ENCODE measurements around the gene CDKN2B-AS1.
A peak's percentile ranks its signal among the peaks of the same experiment; 100 is the strongest.

CDKN2B-AS1 gene

DNA sequence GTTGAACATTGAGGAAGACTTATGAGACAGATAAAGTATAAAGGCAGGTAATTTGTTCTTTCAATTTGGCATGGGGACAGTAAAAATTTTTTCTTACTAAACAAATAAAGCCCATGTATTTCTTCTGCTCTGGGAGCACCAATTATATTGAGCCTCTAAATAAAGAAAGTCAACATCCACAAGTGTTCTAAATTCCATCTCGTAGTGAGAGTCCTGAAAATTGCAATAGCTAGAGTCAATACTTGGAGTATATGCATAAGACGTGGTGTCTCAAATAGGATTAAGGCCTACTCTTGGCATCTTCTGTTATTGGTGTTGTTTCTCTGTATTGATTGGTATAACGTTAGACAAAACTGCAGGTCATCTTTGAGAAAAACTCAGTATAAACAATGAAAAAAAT lies 135.0 kb downstream of the CDKN2B-AS1 start:
- intact Hi-C loops (cut with DNase I) = no loop called here
- no peak for DNase-seq

DNA sequence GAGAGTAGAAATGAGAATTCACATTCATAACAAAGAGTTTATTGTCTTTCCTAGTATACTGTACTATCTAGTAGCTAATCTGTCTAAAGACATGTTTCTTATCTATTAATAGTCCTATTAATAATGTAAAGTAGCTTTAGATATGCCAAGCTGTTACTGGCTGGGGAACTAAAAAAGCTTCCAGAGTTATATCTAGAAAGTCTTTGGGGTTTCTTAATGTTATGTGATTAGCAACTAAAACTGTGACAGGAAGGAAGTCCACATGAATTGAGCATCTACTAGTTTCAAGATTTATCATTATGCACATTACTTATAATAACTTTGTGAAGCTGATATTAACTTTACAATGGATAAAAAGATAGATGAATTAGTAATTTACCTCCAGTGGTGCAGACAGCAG lies 137.2 kb downstream of the CDKN2B-AS1 start:
- intact Hi-C loops (cut with DNase I) = no loop called here
- DNase-seq = no peak

DNA sequence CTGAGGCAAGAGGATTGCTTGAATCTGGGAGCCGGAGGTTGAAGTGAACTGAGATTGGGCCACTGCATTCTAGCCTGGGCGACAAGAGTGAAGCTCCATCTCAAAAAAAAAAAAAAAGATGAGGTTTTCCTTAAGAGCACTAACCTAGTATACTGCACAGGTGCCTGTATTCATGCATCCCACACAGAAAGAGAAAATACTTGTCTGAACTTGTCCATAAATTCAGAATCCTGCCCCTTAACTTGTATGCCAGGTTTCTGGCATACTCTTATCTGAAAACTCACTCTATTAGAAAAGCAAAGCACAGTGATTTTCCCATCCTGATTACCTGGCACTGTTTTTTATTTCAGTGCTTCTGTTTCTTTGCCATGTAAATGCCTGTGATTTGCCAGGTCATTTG lies 139.8 kb downstream of the CDKN2B-AS1 start:
- intact Hi-C loops (cut with DNase I) = no loop called here
- no peak for DNase-seq

DNA sequence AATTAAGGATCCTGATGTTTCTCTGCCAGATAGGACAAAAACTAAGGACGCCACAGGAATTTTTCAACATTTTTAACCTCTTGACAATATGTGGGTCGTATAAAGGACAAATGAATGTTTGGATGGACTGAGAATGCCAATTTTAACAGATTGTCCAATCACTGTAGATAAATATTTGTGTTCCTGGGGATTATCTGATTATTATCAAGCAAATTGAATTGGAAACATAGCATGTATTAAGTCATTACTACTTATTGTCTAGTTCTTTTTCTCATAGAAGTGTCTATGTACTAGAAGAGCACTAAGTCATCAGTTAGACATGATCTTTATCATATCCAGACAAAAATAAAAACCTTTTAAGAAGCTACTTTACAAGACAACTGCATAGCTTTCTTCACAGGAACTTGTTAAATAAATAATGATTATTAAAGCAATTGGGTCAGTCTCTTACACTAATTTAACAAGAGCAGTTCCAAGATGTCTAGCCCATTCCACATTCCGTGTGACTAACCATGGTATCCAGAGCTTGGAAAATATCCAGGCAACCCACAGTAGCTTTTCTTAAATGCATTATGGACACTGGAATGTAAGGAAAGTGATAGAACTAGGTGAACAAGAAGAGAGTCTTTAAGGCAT lies 142.0 kb downstream of the CDKN2B-AS1 start:
- intact Hi-C loops (cut with DNase I) = no loop called here
- DNase-seq = no peak

DNA sequence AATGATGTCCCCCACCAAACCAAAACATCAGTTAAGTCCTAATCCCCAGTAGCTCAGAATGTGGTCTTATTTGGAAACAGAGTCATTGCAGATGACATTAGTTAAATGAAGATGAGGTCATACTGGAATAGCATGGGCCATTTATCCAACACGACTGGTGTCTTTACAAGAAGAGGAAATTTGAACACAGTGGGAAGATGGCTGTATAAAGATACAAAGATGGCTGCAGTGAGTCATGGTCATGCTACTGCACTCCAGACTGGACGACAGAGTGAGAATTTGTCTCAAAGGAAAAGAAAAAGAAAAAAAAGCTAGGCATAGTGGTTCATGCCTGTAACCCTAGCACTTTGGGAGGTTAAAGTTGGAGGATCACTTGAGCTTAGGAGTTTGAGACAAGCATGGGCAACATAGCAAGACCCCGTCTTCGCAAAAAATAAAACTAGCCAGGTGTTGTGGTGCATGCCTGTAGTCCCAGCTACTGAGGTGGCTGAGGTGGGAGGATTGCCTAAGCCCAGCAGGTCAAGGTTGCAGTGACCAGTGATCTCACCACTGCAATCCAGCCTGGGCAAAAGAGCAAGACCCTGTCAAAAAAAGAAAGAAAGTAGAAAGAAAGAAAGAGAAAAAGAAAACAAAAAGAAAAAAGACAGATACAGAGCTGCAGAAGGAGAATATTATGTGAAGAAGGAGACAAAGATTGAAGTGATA lies 144.5 kb downstream of the CDKN2B-AS1 start:
- intact Hi-C loops (cut with DNase I) = no loop called here
- DNase-seq = no peak

DNA sequence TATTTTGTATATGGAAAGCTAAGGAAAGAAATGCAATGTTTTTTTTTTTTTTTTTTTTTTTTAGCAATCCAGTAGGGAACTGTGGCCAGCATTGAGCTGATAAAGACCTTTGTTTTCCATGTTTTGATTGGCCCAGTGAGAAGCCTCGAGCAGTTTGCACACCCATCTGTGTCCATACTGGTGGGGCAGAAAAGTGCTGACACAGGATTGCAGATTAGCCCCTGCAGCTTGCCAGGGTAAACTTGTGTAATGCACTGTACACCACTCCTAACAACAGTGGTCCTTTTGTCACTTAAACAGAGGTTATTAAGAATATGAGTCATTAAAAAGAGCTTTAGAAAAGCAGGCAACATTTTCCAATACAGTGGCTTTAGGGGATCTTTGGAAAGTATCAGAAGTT lies 147.3 kb downstream of the CDKN2B-AS1 start:
- intact Hi-C loops (cut with DNase I) = no loop called here
- no peak for DNase-seq

DNA sequence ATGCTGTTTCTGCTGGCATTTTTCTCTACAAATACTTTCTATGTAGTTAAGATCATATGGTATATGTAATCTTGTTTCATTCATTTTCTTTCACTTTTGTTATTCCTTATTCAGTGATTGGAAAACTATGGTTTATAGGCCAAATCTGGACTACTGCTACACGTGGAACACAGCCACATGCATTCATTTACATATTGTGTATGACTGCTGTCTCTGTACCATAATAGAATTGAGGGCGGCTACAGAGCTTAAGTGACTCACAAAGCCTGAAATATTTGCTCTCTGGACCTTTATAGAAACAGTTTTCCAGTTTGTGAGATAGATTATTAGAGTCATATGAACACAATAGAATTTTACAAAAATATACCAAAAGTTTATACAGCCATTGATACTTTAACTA lies 148.1 kb downstream of the CDKN2B-AS1 start:
- DNase-seq = no peak
- intact Hi-C loops (cut with DNase I) = no loop called here

DNA sequence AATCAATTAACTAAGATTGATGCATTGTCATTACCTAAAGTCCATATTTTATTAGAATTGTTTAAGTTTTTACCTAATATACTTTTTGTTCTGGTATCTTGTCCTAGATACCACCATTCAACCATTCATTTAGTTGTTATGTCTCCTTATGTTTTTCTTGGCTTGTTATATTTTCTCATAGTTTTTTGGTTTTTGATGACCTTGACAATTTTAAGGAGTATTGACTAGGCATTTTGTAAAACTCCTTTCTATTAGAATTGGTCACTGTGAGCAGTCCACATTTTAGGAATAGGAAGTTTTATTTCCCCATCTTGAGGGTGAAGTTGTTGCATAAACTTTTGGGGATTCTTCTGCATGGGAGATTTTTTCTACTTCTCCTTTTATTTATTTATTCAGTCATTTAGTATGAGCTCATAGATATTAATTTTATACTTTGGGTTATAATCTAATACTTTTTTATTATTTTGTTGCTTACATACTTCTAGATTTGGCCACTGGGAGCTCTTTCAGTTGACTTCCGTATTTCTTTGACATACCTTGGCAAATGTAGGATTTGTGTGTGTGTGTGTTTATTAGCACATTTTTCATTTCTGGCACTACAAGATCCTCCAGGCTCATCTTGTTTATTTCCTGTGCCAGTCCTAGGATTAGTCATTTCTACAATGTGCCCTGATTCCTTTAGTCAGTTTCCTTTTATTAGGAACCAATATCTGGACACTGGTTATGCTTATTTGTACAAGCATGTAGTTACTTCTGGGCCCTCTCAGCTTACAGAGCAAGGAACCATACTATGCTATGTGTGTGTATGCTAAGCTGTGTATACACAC lies 149.4 kb downstream of the CDKN2B-AS1 start:
- intact Hi-C loops (cut with DNase I) = no loop called here
- no peak for DNase-seq

DNA sequence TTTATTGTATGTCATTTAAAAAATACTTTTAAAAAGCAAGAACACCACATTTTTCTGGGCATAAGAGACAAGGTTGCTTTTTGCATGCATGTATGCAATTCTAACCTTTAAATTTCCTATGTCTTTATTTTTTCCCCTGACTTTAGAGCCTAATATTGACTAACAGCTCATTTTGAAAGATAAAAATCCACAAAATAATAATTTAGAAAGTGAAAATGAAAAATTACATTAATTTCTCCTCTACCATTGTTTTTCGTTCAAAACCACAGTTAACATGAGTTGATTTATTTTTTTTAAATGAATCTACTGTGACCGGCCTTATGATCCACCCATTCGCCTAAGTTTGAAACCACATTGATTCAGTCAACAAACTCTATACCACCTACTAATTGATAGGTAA lies 152.0 kb downstream of the CDKN2B-AS1 start:
- intact Hi-C loops (cut with DNase I) = no loop called here
- DNase-seq = no peak

DNA sequence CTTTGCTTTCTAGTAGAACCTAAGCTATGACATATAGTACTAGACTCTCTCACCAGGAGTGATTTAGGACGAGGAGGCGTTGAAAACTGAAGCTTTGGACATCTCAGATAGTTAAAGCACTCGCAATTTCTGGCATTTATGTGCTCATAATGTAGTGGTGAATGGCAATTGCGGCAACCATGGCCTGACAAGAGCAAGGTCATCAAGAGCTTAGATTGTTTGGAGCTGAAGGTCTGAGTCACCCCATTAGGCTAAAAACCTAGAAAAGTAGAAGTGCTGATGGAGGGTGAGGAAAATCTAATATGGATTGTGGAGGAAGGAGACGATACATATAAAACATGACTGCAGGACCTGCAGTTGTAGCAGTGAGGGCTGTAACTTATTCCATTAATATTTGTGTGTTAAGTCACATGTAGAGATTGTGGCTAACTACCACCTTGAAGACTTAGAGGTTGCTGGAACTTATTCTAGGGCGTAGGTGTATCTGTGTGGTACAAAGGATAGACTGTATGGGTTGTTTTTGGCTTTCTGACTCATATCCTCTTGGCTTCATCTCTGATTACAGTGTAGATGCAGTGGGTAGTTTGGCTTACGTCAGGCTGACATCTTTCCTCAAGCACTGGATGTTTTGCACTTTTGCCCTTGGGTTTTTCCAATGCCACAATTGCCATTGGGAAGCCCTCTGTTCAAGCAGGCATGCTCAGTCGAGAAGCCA lies 153.4 kb downstream of the CDKN2B-AS1 start:
- no peak for DNase-seq
- intact Hi-C loops (cut with DNase I) = no loop called here

DNA sequence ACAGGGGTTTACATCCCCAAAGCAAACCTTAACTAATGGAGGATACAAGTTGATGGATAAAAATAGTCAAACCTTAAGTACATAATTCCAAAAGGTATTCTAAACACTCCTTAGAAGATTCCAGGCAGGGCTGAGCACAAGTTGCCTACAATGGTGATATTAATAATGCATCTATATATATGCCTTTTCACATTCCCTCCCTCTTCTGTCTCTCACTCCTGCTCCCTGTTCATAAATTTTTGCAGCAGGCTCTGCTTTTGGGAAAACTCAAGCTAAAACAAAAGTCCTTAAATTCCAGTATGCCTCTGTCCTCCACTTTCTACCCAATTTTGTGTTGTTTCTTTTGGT lies 153.9 kb downstream of the CDKN2B-AS1 start:
- intact Hi-C loops (cut with DNase I) = no loop called here
- no peak for DNase-seq

DNA sequence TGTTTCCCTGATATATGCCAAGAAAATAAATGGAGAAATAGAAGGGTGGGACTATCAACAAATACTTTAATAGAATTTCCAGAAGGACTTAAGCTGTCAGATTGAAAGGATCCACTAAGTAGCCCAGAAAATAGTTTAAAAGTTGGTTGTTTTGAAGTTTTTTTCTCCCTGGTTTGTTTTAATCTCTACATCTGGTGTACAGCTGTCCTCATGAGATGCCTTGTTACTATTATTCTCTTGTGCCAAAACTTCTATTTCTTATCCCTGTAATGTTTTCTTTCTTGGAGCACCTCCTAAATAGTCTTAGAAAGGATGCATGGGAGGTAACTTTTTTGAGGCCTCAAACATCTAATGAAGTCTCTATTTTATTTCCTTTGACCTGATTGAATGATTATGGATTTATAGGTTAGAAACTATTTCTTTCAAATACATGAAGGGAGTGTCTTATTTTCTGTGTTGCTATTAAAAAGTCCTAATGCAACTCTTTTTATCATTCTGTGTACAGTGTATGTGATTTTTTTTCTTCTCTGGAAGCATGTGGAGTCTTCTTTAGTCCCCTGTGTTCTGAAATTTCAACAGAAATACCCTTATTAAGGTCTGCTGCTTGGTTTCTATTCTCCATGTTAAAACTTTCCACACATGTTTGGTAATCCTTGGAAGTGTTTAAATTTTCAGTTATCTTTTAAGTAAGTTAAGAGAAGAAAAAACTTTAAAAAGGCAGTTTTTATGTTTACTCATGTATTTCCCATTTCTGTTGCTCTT lies 154.5 kb downstream of the CDKN2B-AS1 start:
- no peak for DNase-seq
- intact Hi-C loops (cut with DNase I) = no loop called here

DNA sequence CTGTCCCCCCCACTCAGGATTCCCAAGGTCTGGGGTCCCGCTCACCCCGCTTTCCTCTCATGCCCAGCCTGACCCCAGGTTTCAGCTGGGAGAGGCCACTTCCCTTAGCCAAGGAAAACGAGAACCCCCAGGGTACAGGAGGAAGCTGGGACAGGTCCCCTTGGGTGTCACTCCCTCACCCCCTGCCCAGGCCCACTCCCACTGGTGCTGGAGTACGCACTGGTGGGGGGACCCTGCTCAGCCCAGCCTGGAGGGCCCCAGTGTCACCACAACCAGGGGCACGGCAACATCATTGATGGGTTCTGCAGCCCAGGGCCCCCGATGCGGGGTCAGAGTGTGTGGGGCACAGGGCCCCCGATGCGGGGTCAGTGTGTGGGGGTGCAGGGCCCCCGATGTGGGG lies 159.5 kb downstream of the CDKN2B-AS1 start:
- no peak for DNase-seq
- intact Hi-C loops (cut with DNase I) = no loop called here

DNA sequence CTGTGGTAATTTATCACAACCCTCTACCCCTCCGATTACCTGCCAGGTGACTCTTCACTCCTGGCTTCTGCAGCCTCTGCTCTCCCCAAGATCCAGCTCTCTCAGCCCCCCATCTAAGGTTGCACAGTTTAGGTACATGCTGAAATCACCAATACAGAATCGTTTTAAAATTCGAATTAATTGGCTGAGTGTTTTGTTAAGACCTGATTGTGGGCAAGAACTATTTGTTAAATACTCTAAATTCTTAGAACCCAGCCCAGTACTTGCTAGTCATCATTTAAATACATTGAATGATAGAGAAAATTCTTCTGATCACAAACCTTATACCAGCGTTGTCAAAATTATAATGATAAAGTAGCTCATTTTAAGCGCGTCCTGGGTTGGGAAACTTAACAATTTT lies 162.0 kb downstream of the CDKN2B-AS1 start:
- intact Hi-C loops (cut with DNase I) = no loop called here

DNA sequence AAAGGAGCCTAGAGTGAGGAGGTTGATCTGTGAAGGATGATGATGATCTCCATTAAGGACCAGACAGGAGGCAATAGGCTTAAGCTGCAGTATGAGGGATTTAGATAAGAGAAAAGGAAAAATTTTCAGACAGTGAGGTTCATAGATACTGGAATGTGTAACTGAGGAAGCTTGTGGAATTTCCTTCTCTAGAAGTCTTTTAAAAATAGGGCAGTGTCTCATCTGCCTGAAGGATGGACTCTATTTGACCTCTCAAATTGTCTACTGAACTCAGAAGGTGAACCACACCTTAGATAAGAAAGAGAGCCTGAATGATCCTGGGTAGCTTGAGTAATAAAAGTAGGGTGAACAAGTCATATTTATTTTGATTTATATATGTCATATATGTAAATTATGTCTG lies 162.7 kb downstream of the CDKN2B-AS1 start:
- intact Hi-C loops (cut with DNase I) = no loop called here
- no peak for DNase-seq

More for the DNA sequence above, 162.0 kb downstream of the CDKN2B-AS1 start:
- DNase-seq = no peak

DNA sequence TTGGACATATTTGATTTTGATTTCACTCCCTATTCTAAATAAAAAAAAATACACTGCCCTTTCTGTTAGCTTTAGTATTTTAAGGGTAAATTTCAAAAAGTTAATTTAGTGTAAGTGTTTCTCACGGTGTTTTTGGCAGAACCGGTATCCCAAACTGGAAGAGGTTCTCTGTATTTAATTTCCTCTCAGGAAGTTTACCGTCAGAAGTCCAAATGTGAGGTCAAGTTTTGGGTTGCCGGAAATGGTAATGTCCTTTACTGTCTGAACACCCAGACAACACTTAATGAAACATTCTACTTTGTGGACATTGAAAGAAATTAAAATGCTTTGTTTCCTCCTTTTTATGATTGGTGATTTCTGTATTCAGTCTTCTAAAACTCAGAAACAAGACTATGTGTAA lies 163.2 kb downstream of the CDKN2B-AS1 start:
- intact Hi-C loops (cut with DNase I) = no loop called here
- no peak for DNase-seq

DNA sequence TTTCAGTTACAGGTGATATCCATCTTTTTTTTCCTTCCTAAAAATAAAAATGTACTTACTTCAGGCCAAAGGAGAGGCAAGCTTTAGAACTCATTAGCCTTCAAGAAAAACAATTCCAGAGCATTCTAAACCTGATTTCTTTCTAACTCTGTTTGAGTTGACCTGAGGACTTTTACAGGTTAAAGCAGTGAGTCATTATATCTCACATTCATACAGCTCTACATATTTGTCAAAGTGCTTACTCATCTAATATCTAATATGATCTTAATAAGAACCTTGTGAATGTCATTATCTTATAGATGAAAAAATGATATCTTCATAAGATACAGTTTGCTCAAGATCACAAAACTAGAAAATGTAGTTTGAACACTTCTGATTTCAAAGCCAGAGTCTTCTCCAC lies 163.7 kb downstream of the CDKN2B-AS1 start:
- intact Hi-C loops (cut with DNase I) = no loop called here
- no peak for DNase-seq

DNA sequence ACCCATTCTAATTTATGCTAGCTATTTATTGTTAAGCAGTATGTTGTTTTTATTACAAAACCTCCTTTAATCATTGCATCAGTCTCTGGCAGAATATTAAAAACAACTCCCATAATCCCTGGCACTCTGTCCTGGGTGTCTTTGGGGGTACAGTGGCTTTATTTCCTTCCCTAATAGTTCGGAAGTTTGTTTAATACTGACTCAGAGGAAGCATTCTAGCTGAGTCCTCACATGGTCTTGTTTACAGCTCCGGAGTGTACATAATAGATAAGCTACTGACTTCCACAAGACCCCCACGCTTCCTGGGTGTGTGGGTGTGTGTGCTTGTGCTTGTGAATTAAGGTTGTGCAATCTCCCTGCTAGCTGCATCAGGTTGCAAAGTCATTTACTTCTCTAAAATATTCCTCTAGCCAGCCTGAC lies 164.3 kb downstream of the CDKN2B-AS1 start:
- peak in 32 of 42 donors; percentile 6 to 73 (median 24) for DNase-seq
- intact Hi-C loops (cut with DNase I) = no loop called here

DNA sequence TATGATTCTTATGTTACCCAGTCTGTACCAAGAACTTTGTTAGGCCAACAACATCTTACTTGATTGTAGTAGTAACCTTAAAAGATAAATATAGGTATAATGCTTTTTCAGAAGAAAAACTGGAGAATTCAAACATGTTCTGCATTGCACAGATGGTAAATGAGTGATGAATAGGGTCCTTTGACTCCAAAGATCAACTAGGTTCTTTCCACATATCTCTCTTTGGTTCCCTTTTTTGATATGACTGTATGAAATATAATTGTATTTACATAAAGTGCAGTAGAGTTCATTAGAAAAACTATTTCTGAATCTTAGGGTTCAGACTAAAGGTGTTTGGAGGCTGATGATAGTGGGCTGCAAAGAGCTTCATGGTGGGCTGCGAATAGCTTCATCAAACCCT lies 165.0 kb downstream of the CDKN2B-AS1 start:
- intact Hi-C loops (cut with DNase I) = no loop called here

More for the DNA sequence above, 165.0 kb downstream of the CDKN2B-AS1 start:
- DNase-seq = no peak

Data from head of caudate nucleus (tissue), 42 donors.